Measurements from ENCODE around the gene ASAP3. TPM values are rescaled to one million over a fixed set of nuclear protein-coding genes. Genes with fewer than 3 reads are reported as not detected.

Gene ASAP3
- total and polyA plus RNA-seq, 4 donors: 8.3 to 25.9 (median 16.7) TPM

- H3K36me3 ChIP-seq (ENCODE audit: control insufficient read depth in 4 of 4, insufficient read depth in 3 of 4, low read depth in 1 of 4, low read length in 3 of 4): no peaks in the 10 kb centered on the region
- H3K4me3 ChIP-seq (ENCODE audit: low read depth in 1 of 3, low read length in 3 of 3): peak overlapping the region in 1 of 3 donors; percentile 27
- H3K9ac ChIP-seq (ENCODE audit: low read depth in 1 of 2, low read length in 2 of 2): no peak overlapping the region
These were observed 47.6 kb upstream of the ASAP3 start for GRCh38 chr1:23531562-23532094.

More at GRCh38 chr1:23531562-23532094, 47.6 kb upstream of the ASAP3 start:
- WGBS: 49% methylated on average over 5 of the region's 5 CpGs
- peaks cover 12 to 18% (median 14%) of the 10 kb centered on the region in 4 donors for H3K4me1 ChIP-seq (ENCODE audit: control insufficient read depth in 4 of 4, insufficient read depth in 4 of 4, low read length in 3 of 4)
- no peak for TF ChIP-seq GABPA (IDR thresholded peaks at IDR 0.05 in 1 of 2, conservative IDR thresholded peaks at IDR 0.05 in 1 of 2)
- TF ChIP-seq, protein P1, sequence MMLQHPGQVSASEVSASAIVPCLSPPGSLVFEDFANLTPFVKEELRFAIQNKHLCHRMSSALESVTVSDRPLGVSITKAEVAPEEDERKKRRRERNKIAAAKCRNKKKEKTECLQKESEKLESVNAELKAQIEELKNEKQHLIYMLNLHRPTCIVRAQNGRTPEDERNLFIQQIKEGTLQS (IDR thresholded peaks at IDR 0.05): no peak
- TF ChIP-seq HNF4G (IDR thresholded peaks at IDR 0.05): no peak
- no peak for TF ChIP-seq HNF4A (conservative IDR thresholded peaks at IDR 0.05)
- no peak for TF ChIP-seq JUND (IDR thresholded peaks at IDR 0.05)
- no peak for TF ChIP-seq RXRA (IDR thresholded peaks at IDR 0.05)
- no peak for TF ChIP-seq NR2F2 (IDR thresholded peaks at IDR 0.05)
- TF ChIP-seq FOXA1 (IDR thresholded peaks at IDR 0.05): no peak
- TF ChIP-seq, protein P2, sequence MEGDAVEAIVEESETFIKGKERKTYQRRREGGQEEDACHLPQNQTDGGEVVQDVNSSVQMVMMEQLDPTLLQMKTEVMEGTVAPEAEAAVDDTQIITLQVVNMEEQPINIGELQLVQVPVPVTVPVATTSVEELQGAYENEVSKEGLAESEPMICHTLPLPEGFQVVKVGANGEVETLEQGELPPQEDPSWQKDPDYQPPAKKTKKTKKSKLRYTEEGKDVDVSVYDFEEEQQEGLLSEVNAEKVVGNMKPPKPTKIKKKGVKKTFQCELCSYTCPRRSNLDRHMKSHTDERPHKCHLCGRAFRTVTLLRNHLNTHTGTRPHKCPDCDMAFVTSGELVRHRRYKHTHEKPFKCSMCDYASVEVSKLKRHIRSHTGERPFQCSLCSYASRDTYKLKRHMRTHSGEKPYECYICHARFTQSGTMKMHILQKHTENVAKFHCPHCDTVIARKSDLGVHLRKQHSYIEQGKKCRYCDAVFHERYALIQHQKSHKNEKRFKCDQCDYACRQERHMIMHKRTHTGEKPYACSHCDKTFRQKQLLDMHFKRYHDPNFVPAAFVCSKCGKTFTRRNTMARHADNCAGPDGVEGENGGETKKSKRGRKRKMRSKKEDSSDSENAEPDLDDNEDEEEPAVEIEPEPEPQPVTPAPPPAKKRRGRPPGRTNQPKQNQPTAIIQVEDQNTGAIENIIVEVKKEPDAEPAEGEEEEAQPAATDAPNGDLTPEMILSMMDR (IDR thresholded peaks at IDR 0.05; ENCODE audit: low read depth, low read length, missing input control): no peak
- no peak for TF ChIP-seq SP1 (IDR thresholded peaks at IDR 0.05)
- TF ChIP-seq FOXA2 (IDR thresholded peaks at IDR 0.05): no peak
- TF ChIP-seq EGR1 (IDR thresholded peaks at IDR 0.05; ENCODE audit: low read depth in 2 of 2): no peak
- TF ChIP-seq, protein P3, sequence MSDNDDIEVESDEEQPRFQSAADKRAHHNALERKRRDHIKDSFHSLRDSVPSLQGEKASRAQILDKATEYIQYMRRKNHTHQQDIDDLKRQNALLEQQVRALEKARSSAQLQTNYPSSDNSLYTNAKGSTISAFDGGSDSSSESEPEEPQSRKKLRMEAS (IDR thresholded peaks at IDR 0.05): no peak
- no peak for TF ChIP-seq TAF1 (conservative IDR thresholded peaks at IDR 0.05)
- TF ChIP-seq, protein P4, sequence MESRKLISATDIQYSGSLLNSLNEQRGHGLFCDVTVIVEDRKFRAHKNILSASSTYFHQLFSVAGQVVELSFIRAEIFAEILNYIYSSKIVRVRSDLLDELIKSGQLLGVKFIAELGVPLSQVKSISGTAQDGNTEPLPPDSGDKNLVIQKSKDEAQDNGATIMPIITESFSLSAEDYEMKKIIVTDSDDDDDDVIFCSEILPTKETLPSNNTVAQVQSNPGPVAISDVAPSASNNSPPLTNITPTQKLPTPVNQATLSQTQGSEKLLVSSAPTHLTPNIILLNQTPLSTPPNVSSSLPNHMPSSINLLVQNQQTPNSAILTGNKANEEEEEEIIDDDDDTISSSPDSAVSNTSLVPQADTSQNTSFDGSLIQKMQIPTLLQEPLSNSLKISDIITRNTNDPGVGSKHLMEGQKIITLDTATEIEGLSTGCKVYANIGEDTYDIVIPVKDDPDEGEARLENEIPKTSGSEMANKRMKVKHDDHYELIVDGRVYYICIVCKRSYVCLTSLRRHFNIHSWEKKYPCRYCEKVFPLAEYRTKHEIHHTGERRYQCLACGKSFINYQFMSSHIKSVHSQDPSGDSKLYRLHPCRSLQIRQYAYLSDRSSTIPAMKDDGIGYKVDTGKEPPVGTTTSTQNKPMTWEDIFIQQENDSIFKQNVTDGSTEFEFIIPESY (IDR thresholded peaks at IDR 0.05): no peak
- TF ChIP-seq YY1 (IDR thresholded peaks at IDR 0.05): no peak
- no peak for TF ChIP-seq REST (IDR thresholded peaks at IDR 0.05)
- TF ChIP-seq RAD21 (IDR thresholded peaks at IDR 0.05): no peak
- H3K27me3 ChIP-seq (ENCODE audit: control insufficient read depth in 4 of 4, insufficient read depth in 4 of 4, low read length in 3 of 4): no peaks in the 10 kb centered on the region
- H3K27ac ChIP-seq (ENCODE audit: low read depth in 1 of 2, low read length in 2 of 2): no peak overlapping the region
- no peaks in the 10 kb centered on the region for H3K9me3 ChIP-seq (ENCODE audit: control insufficient read depth in 4 of 4, low read length in 3 of 4)
- DNase-seq (ENCODE audit: low spot score): no peak
